DND-41 (cell line): ENCODE data around the gene IWS1.

ENCODE experiments used
- EZH2 ChIP-seq: IDR thresholded peaks from 3 replicates; pipeline ENCODE4 v1.6.1; 2012; ENCODE audit warnings: borderline replicate concordance, low read depth, mild to moderate bottlenecking, moderate library complexity, low read length, inconsistent platforms; ENCODE audit not compliant: severe bottlenecking
- TF ChIP-seq, protein P1 (sequence below): IDR thresholded peaks from 2 replicates; pipeline ENCODE4 v1.5.1; 2012; ENCODE audit warnings: borderline replicate concordance, low read length, moderate library complexity, mild to moderate bottlenecking; ENCODE audit not compliant: poor library complexity, severe bottlenecking; ENCODE audit errors: extremely low read depth

DNA sequence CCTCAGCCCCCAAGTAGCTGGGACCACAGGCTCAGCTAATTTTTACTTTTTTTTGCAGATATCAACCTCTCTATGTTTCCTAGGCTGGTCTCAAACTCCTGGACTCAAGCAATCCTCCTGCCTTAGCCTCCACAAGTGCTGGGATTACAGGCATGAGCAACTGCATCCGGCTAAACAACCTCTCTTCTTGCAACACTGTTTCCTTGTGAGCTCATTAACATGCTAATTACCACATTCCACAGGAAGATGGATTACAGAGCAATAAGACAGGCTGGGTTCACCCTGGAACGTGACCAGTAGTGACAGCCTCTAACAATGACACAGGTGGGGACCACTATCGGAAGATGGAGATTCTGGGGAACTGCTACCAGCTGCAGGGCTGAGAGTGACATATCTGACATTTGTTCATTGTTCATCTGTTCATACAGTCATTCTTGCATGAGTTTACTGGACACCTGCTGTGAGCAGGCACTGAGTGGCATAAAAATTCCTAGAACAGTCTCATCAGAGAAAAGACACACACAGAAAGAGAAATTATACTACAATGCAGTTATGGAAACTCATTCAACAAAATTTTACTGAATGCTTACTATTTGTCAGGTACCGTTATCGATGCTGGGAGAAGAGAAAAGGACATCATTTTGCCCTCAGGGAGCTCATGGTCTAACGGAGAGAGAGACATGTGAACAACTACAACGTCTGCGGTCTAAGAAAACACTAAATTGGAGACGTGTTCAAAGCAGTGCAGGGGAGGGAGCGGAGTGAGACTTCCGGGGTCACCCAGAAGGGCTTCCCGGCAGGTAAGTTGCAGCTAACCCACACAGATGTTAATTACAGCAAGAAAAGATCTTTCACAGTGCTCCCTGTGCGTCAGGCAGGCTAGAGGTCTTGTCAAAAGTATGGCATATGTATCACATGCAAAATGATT lies 70.5 kb downstream of the IWS1 start:
- TF ChIP-seq, protein P1, sequence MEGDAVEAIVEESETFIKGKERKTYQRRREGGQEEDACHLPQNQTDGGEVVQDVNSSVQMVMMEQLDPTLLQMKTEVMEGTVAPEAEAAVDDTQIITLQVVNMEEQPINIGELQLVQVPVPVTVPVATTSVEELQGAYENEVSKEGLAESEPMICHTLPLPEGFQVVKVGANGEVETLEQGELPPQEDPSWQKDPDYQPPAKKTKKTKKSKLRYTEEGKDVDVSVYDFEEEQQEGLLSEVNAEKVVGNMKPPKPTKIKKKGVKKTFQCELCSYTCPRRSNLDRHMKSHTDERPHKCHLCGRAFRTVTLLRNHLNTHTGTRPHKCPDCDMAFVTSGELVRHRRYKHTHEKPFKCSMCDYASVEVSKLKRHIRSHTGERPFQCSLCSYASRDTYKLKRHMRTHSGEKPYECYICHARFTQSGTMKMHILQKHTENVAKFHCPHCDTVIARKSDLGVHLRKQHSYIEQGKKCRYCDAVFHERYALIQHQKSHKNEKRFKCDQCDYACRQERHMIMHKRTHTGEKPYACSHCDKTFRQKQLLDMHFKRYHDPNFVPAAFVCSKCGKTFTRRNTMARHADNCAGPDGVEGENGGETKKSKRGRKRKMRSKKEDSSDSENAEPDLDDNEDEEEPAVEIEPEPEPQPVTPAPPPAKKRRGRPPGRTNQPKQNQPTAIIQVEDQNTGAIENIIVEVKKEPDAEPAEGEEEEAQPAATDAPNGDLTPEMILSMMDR = no peak
- no peak for TF ChIP-seq EZH2
